Measurements from ENCODE around the gene ESPN. TPM values are rescaled to one million over a fixed set of nuclear protein-coding genes. Genes with fewer than 3 reads are reported as not detected.

Gene ESPN
- total RNA-seq, 6 donors from 2014 or later: 2.1 to 27.2 (median 4.8) TPM

DNA sequence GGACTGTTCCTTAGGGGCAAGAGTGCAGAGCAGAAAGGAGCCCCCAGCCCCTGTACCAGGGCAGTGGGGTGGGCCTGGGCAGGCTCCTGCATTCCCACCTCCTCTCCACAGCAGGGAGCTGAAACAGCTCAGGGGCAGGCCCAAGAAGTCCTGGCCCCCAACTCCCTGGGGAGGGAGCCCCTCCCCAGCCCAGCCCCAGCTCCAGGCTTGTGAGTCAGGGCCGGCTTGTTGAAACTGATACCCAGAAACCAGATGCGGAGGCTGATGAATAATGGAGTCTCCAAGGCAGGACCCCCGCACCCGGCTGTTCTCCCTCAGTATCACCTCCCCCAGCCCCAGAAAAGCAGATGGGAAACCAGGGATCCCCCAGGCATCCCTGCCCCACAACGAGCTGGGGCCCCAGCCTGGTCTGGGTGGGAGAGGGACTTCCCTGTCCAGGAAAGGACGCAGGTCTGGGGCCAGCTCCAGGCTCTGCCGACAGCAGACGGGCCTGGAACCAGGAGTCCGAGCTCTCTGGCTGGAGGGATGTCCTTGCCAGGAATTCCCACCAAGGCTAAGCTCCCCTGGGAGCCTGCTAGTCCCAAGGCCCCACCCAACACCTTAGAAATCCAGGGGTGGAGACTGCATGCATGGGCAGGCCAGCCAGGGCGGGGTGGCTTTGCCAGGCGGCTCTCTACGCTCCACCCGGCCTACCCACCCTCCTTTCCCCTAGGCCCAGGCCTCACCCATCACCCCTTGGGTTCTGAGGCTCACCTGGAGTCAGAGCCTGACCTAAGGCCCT, 64.2 kb downstream of the ESPN start:
- Histone ChIP-seq H3K27me3 (peaks cover 0 to 20% (median 8%) of the 10 kb centered on the region in 4 donors), H3K27ac (no peak overlapping the region), H3K36me3 (no peaks in the 10 kb centered on the region), H3K4me3 (no peak overlapping the region), H3K4me1 (peaks cover 39 to 58% (median 44%) of the 10 kb centered on the region in 4 donors), H3K9me3 (no peaks in the 10 kb centered on the region)
- ATAC-seq (ENCODE audit: low FRiP score in 2 of 2): no peak
- WGBS, 2 donors: 83 to 89% methylated on average over 1 to 9 of the region's 13 CpGs
- DNase-seq: peak in 1 of 2 donors; percentile 59
- TF ChIP-seq POLR2AphosphoS5 (IDR thresholded peaks at IDR 0.05) (no peak), POLR2A (IDR thresholded peaks at IDR 0.05) (no peak), EP300 (IDR thresholded peaks at IDR 0.05) (no peak)
- TF ChIP-seq, protein P1, sequence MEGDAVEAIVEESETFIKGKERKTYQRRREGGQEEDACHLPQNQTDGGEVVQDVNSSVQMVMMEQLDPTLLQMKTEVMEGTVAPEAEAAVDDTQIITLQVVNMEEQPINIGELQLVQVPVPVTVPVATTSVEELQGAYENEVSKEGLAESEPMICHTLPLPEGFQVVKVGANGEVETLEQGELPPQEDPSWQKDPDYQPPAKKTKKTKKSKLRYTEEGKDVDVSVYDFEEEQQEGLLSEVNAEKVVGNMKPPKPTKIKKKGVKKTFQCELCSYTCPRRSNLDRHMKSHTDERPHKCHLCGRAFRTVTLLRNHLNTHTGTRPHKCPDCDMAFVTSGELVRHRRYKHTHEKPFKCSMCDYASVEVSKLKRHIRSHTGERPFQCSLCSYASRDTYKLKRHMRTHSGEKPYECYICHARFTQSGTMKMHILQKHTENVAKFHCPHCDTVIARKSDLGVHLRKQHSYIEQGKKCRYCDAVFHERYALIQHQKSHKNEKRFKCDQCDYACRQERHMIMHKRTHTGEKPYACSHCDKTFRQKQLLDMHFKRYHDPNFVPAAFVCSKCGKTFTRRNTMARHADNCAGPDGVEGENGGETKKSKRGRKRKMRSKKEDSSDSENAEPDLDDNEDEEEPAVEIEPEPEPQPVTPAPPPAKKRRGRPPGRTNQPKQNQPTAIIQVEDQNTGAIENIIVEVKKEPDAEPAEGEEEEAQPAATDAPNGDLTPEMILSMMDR (IDR thresholded peaks at IDR 0.05): no peak

DNA sequence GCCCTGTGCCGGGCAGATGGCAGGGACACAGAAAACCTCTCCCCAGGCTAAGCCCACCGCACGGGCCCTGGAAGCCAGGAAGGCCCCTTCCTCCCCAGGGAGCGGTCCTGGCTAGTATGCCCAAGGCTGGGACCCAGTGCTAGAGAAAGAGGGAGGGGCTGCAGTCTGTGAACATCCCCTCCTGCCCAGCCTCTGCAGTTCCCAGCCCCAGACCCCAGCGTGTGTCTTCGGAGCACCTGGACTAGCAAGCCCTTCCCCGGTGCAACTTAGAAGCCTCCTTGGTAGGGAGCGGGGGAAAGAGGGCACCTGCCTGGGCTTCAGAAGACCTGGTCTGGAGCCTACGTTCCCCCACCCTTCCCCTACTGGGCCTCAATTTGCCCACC, 64.8 kb downstream of the ESPN start:
- ATAC-seq (ENCODE audit: low FRiP score in 2 of 2) (no peak), DNase-seq (no peak)
- Histone ChIP-seq H3K4me3 (no peak overlapping the region), H3K9me3 (no peaks in the 10 kb centered on the region), H3K27me3 (peaks cover 0 to 20% (median 8%) of the 10 kb centered on the region in 4 donors), H3K36me3 (no peaks in the 10 kb centered on the region), H3K4me1 (peaks cover 34 to 52% (median 40%) of the 10 kb centered on the region in 4 donors), H3K27ac (no peak overlapping the region)
- TF ChIP-seq, protein P1 (IDR thresholded peaks at IDR 0.05): no peak
- no peak for TF ChIP-seq POLR2A (IDR thresholded peaks at IDR 0.05)
- TF ChIP-seq POLR2AphosphoS5 (IDR thresholded peaks at IDR 0.05): no peak
- TF ChIP-seq EP300 (IDR thresholded peaks at IDR 0.05): no peak
- 71 to 85% methylated on average over 4 to 9 of the region's 9 CpGs for WGBS, 2 donors

DNA sequence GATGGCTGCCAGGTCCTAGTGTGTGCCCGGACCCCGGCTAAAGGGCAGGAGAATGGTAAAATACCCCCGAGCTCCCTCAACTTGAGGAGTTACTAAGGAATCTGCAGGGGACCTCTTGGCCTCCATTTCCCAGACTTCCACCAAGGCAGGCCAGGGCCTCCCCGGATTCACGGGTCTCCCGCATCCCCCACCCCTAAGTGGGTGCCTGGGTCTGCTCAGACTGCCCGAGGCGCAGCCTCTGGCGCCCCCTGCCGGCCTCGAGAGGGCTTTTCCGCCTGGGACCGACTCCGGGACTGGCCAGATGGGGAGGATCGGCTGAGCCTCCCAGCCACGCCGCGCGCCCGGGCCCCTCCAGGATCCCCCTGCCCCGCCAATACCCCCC, 65.2 kb downstream of the ESPN start:
- WGBS, 2 donors: 13% methylated on average over 8 to 21 of the region's 21 CpGs
- Histone ChIP-seq H3K27ac (peak overlapping the region in 1 of 4 donors; percentile 79), H3K4me3 (peak overlapping the region; percentile 33 to 62 (median 60)), H3K36me3 (no peaks in the 10 kb centered on the region), H3K9me3 (no peaks in the 10 kb centered on the region), H3K4me1 (peaks cover 31 to 48% (median 36%) of the 10 kb centered on the region in 4 donors), H3K27me3 (peaks cover 0 to 16% (median 8%) of the 10 kb centered on the region in 4 donors)
- DNase-seq: peak; percentile 73 to 94
- peak; percentile 82 to 83 for ATAC-seq (ENCODE audit: low FRiP score in 2 of 2)
- TF ChIP-seq, protein P1 (IDR thresholded peaks at IDR 0.05): peak; percentile 84 to 97 (median 88)
- TF ChIP-seq POLR2AphosphoS5 (IDR thresholded peaks at IDR 0.05): no peak

- H3K4me1 ChIP-seq: peaks cover 31 to 46% (median 32%) of the 10 kb centered on the region in 4 donors
- TF ChIP-seq POLR2AphosphoS5 (IDR thresholded peaks at IDR 0.05): no peak
- TF ChIP-seq EP300 (IDR thresholded peaks at IDR 0.05): no peak
- no peak for TF ChIP-seq POLR2A (IDR thresholded peaks at IDR 0.05)
- TF ChIP-seq, protein P1 (IDR thresholded peaks at IDR 0.05): no peak
- WGBS, 2 donors: 4% methylated on average over 22 to 48 of the region's 70 CpGs
- H3K36me3 ChIP-seq: no peaks in the 10 kb centered on the region
- peaks cover 0 to 10% (median 4%) of the 10 kb centered on the region in 4 donors for H3K27me3 ChIP-seq
- ATAC-seq (ENCODE audit: low FRiP score in 2 of 2): peak; percentile 63 to 67
- no peaks in the 10 kb centered on the region for H3K9me3 ChIP-seq
- peak; percentile 67 to 91 for DNase-seq
- H3K4me3 ChIP-seq: peak overlapping the region; percentile 33 to 62 (median 60)
- peak overlapping the region; percentile 18 to 79 (median 76) for H3K27ac ChIP-seq
Measured at GRCh38 chr1:6490181-6491080, 65.9 kb downstream of the ESPN start.

Measured in upper lobe of left lung (tissue), 6 donors.